HCT116 (cell line): ENCODE data around the gene AHI1. TPM values are rescaled to one million over a fixed set of nuclear protein-coding genes. Genes with fewer than 3 reads are reported as not detected.

Experiments
- ATAC-seq: fragments of 200-7000 bp; cut with Tn5 transposase; 2 replicates; pipeline ENCODE4 v1.9.1; 2020; ENCODE audit warnings: mild to moderate bottlenecking, moderate library complexity
- BruUV-seq: library from RNA; stranded (reverse); fragments of 400-500 nt; replicated peaks from 2 replicates; lab custom pipeline; 2021; lab: Mats Ljungman, UMichigan
- CTCF ChIA-PET: fragments of 300-600 bp; sonication (Branson Sonifier 250); formaldehyde crosslinking; loops from one replicate; lab custom pipeline; 2021; ENCODE audit warnings: antibody characterized with exemption; lab: Charles Lee
- POLR2A ChIA-PET: fragments of 300-600, 350-600 bp; sonication (Branson Sonifier 250); formaldehyde crosslinking; loops from one replicate; lab custom pipeline; 2021; ENCODE audit warnings: antibody characterized with exemption; lab: Charles Lee
- RAD21 ChIA-PET, 2 experiments: fragments of 300-600 bp; sonication (Branson Sonifier 250); formaldehyde crosslinking; loops; one replicate each; lab custom pipeline; 2023; ENCODE audit warnings: low total read pairs in 2 of 2; ENCODE audit not compliant: uncharacterized antibody in 2 of 2, unreplicated experiment in 2 of 2, low non-redundant PET in 1 of 2; lab: Charles Lee
- DNase-seq: peaks from one replicate; pipeline ENCODE4 v3.0.0-alpha.2; 2010; ENCODE audit warnings: low read depth, low spot score
- H2AFZ ChIP-seq: fragments of 200-600 bp; shearing (Covaris generic), sonication (generic); 2 replicates; pipeline ENCODE4 v1.6.1; 2017; ENCODE audit warnings: low read depth, mixed run types, mixed read lengths, antibody characterized with exemption, low read length; ENCODE audit not compliant: poor library complexity, severe bottlenecking
- H3K27ac ChIP-seq: 2 replicates; pipeline ENCODE4 v1.5.1; 2012; ENCODE audit warnings: low read depth, low read length
- H3K27me3 ChIP-seq: fragments of 200-600 bp; sonication (generic); 2 replicates; pipeline ENCODE4 v1.6.1; 2016; ENCODE audit warnings: mixed run types, low read length, mixed read lengths; ENCODE audit not compliant: insufficient read depth
- H3K36me3 ChIP-seq, 2 experiments: fragments of 200-500 bp in 1 of 2; fragments of 200-600 bp in 1 of 2; sonication (Bioruptor generic) in 1 of 2; sonication (generic) in 1 of 2; 2 replicates each; pipeline versions ENCODE4 v1.5.1 to v1.6.1; 2014 to 2016; ENCODE audit warnings: low read length in 2 of 2, inconsistent platforms in 1 of 2, mixed read lengths in 1 of 2, mixed run types in 1 of 2; ENCODE audit not compliant: insufficient read depth in 2 of 2, control insufficient read depth in 1 of 2
- H3K4me1 ChIP-seq, 2 experiments: fragments of 200-600 bp in 1 of 2; sonication (generic) in 1 of 2; 2 replicates each; pipeline versions ENCODE4 v1.5.1 to v1.6.1; 2012 to 2017; ENCODE audit warnings: low read length in 2 of 2, inconsistent platforms in 1 of 2, mild to moderate bottlenecking in 1 of 2, mixed read lengths in 1 of 2, mixed run types in 1 of 2, moderate library complexity in 1 of 2; ENCODE audit not compliant: insufficient read depth in 2 of 2, control insufficient read depth in 1 of 2
- H3K4me2 ChIP-seq: fragments of 200-600 bp; sonication (generic); 2 replicates; pipeline ENCODE4 v1.6.1; 2017; ENCODE audit warnings: mixed run types, low read length, mixed read lengths
- H3K4me3 ChIP-seq, 2 experiments: fragments of 200-600 bp in 1 of 2; sonication (generic) in 1 of 2; replicated peaks in 1 of 2; 2 replicates each; pipeline ENCODE4 v1.5.1; 2011 to 2016; ENCODE audit warnings: low read length in 2 of 2, control low read depth in 1 of 2, low read depth in 1 of 2, mild to moderate bottlenecking in 1 of 2, mixed read lengths in 1 of 2, mixed run types in 1 of 2
- H3K79me2 ChIP-seq: fragments of 200-600 bp; sonication (generic); 2 replicates; pipeline ENCODE4 v1.6.1; 2017; ENCODE audit warnings: mild to moderate bottlenecking, mixed run types, low read length, moderate library complexity, mixed read lengths; ENCODE audit not compliant: insufficient read depth
- H3K9ac ChIP-seq: fragments of 200-600 bp; sonication (generic); 2 replicates; pipeline ENCODE4 v1.6.1; 2016; ENCODE audit warnings: low read length, mixed read lengths
- H3K9me2 ChIP-seq: fragments of 200-600 bp; sonication (generic), shearing (Covaris generic); 2 replicates; pipeline ENCODE4 v1.6.1; 2017; ENCODE audit warnings: mixed run types, mild to moderate bottlenecking, moderate library complexity; ENCODE audit not compliant: insufficient read depth
- H3K9me3 ChIP-seq, 2 experiments: fragments of 200-500 bp in 1 of 2; fragments of 200-600 bp in 1 of 2; sonication (Bioruptor generic) in 1 of 2; sonication (generic) in 1 of 2; 2 replicates each; pipeline ENCODE4 v1.6.1; 2014 to 2017; ENCODE audit warnings: low read length in 2 of 2, mixed read lengths in 2 of 2, inconsistent platforms in 1 of 2, low read depth in 1 of 2, mild to moderate bottlenecking in 1 of 2, mixed run types in 1 of 2, moderate library complexity in 1 of 2; ENCODE audit not compliant: control insufficient read depth in 1 of 2, insufficient read depth in 1 of 2
- H4K20me1 ChIP-seq: fragments of 200-600 bp; sonication (generic), shearing (Covaris generic); 2 replicates; pipeline ENCODE4 v1.6.1; 2017; ENCODE audit warnings: mixed run types, mild to moderate bottlenecking, moderate library complexity; ENCODE audit not compliant: insufficient read depth
- ATF3 ChIP-seq: IDR thresholded peaks from 2 replicates; pipeline ENCODE4 v1.6.1; 2012
- CBX3 ChIP-seq: IDR thresholded peaks from 2 replicates; pipeline ENCODE4 v1.6.1; 2012; ENCODE audit warnings: low read depth
- CEBPB ChIP-seq: IDR thresholded peaks from 2 replicates; pipeline ENCODE4 v1.6.1; 2012; ENCODE audit warnings: low read depth
- CTCF ChIP-seq, 3 experiments: fragments of 200-600 bp in 1 of 3; sonication (generic) in 1 of 3; IDR thresholded peaks in 2 of 3; conservative IDR thresholded peaks in 1 of 3; 2 replicates each; pipeline ENCODE4 v1.5.1; 2012 to 2017; ENCODE audit warnings: low read depth in 2 of 3, low read length in 2 of 3, antibody characterized with exemption in 1 of 3, borderline replicate concordance in 1 of 3, control low read depth in 1 of 3, mild to moderate bottlenecking in 1 of 3, mixed read lengths in 1 of 3, mixed run types in 1 of 3, moderate library complexity in 1 of 3; ENCODE audit not compliant: insufficient read depth in 1 of 3
- ELF1 ChIP-seq: IDR thresholded peaks from 2 replicates; pipeline ENCODE4 v1.6.1; 2012; ENCODE audit warnings: low read depth, borderline replicate concordance
- EZH2 ChIP-seq: fragments of 200-600 bp; sonication (generic); IDR thresholded peaks from 2 replicates; pipeline ENCODE4 v1.6.1; 2017; ENCODE audit warnings: antibody characterized with exemption, mixed run types
- EZH2phosphoT487 ChIP-seq: fragments of 200-600 bp; IDR thresholded peaks from 2 replicates; pipeline ENCODE4 v1.6.1; 2018; ENCODE audit warnings: antibody characterized with exemption, borderline replicate concordance
- JUND ChIP-seq: IDR thresholded peaks from 2 replicates; pipeline ENCODE4 v1.6.1; 2012
- RAD21 ChIP-seq: IDR thresholded peaks from 2 replicates; pipeline ENCODE4 v1.6.1; 2012; ENCODE audit warnings: low read depth, mild to moderate bottlenecking
- REST ChIP-seq: IDR thresholded peaks from 2 replicates; pipeline ENCODE4 v1.6.1; 2012; ENCODE audit warnings: low read depth
- SIN3A ChIP-seq: IDR thresholded peaks from 2 replicates; pipeline ENCODE4 v1.6.1; 2012; ENCODE audit warnings: low read depth
- SRF ChIP-seq: IDR thresholded peaks from 2 replicates; pipeline ENCODE4 v1.6.1; 2012; ENCODE audit warnings: low read depth
- ZBTB33 ChIP-seq: IDR thresholded peaks from 2 replicates; pipeline ENCODE4 v1.6.1; 2011; ENCODE audit warnings: mild to moderate bottlenecking, low read length, moderate library complexity; ENCODE audit not compliant: insufficient replicate concordance; ENCODE audit errors: extremely low read depth
- ZFX ChIP-seq: fragments of 450-650 bp; IDR thresholded peaks from 2 replicates; pipeline ENCODE4 v1.6.1; 2017
- intact Hi-C: fragments of 100-400 bp; cut with micrococcal nuclease; formaldehyde crosslinking; loops from 2 replicates; pipeline ENCODE4 v1.10.0; 2022
- total RNA-seq: library from RNA; stranded (reverse); gene quantifications from one replicate; pipeline ENCODE4 v1.2.1, GENCODE V29; 2021; ENCODE audit not compliant: unreplicated experiment

Gene AHI1
- total RNA-seq, 1 experiment from 2014 or later: 29.6 TPM

- Histone ChIP-seq H4K20me1 (no peaks in the 10 kb centered on the region), H3K36me3 (no peaks in the 10 kb centered on the region), H3K79me2 (no peaks in the 10 kb centered on the region), H3K27ac (no peak overlapping the region), H3K4me3 (no peak overlapping the region), H3K4me2 (no peak overlapping the region), H3K9me3 (no peaks in the 10 kb centered on the region), H3K27me3 (no peaks in the 10 kb centered on the region), H3K9me2 (no peaks in the 10 kb centered on the region), H2AFZ (no peak overlapping the region), H3K9ac (no peak overlapping the region), H3K4me1 (no peaks in the 10 kb centered on the region)
- BruUV-seq: no TSS peak
- no peak for TF ChIP-seq JUND
- TF ChIP-seq ELF1: no peak
- TF ChIP-seq REST: no peak
- TF ChIP-seq ZBTB33: no peak
- TF ChIP-seq EZH2: no peak
- TF ChIP-seq CEBPB: no peak
- no peak for TF ChIP-seq EZH2phosphoT487
- TF ChIP-seq SIN3A: no peak
- no peak for TF ChIP-seq CTCF (IDR thresholded peaks at IDR 0.05 in 2 of 3, conservative IDR thresholded peaks at IDR 0.05 in 1 of 3; ENCODE audit: borderline replicate concordance in 1 of 3, insufficient read depth in 1 of 3, low read depth in 2 of 3, low read length in 2 of 3)
- TF ChIP-seq ATF3: no peak
- no peak for TF ChIP-seq RAD21
- TF ChIP-seq CBX3: no peak
- no peak for TF ChIP-seq ZFX
- no peak for TF ChIP-seq SRF
- intact Hi-C loops: no loop called here
- RAD21 ChIA-PET: no interaction called here
- CTCF ChIA-PET: no interaction called here
- DNase-seq (no peak), ATAC-seq (no peak)
- POLR2A ChIA-PET: no interaction called here
These were observed 29.8 kb upstream of the AHI1 start for GRCh38 chr6:135527116-135527959.
